GM12865 (cell line): ENCODE results near the gene PDP2.

Experiments
- DNase-seq: peaks from one replicate; pipeline ENCODE4 v3.0.0; 2010; ENCODE audit warnings: low read depth
- H3K4me3 ChIP-seq: 2 replicates; pipeline ENCODE4 v1.5.1; 2011; ENCODE audit warnings: mild to moderate bottlenecking, low read depth, low read length, control low read depth
- CTCF ChIP-seq: IDR thresholded peaks from 2 replicates; pipeline ENCODE4 v1.5.1; 2011; ENCODE audit warnings: low read length, control low read depth, low read depth, inconsistent platforms; ENCODE audit not compliant: insufficient read depth; ENCODE audit errors: missing control alignments

Gene PDP2

GRCh38 chr16:66880288-66881013 lies at the start of gene PDP2:
TSS of gene PDP2 (plus strand) at chr16:66880515. CDS start at chr16:66884285, 3,770 bp downstream.
- no peak for TF ChIP-seq CTCF
- DNase-seq, result peak; percentile 98

GRCh38 chr16:66832190-66832589 lies 48.1 kb upstream of the PDP2 start:
- TF ChIP-seq CTCF, result no peak
- no peak for DNase-seq
- no peak overlapping the region for H3K4me3 ChIP-seq

More at GRCh38 chr16:66880288-66881013, at the start of gene PDP2:
- H3K4me3 ChIP-seq, result peak within 1 kb of the TSS; percentile 72

GRCh38 chr16:66832661-66833305 lies 47.5 kb upstream of the PDP2 start:
- no peak for DNase-seq
- H3K4me3 ChIP-seq, result no peak overlapping the region
- no peak for TF ChIP-seq CTCF

- no peak overlapping the region for H3K4me3 ChIP-seq
- DNase-seq, result no peak
- TF ChIP-seq CTCF, result no peak
Observed at GRCh38 chr16:66834746-66835145, 45.6 kb upstream of the PDP2 start.

- DNase-seq, result no peak
- TF ChIP-seq CTCF, result no peak
- H3K4me3 ChIP-seq, result no peak overlapping the region
Observed at GRCh38 chr16:66840883-66841282, 39.4 kb upstream of the PDP2 start.

- no peak for DNase-seq
- TF ChIP-seq CTCF, result no peak
- no peak overlapping the region for H3K4me3 ChIP-seq
Observed at GRCh38 chr16:66841366-66841765, 38.9 kb upstream of the PDP2 start.

- H3K4me3 ChIP-seq, result no peak overlapping the region
- DNase-seq, result no peak
- TF ChIP-seq CTCF, result no peak
Observed at GRCh38 chr16:66842765-66843164, 37.5 kb upstream of the PDP2 start.
